ENCODE results near the gene EVI5.

Gene EVI5

DNA sequence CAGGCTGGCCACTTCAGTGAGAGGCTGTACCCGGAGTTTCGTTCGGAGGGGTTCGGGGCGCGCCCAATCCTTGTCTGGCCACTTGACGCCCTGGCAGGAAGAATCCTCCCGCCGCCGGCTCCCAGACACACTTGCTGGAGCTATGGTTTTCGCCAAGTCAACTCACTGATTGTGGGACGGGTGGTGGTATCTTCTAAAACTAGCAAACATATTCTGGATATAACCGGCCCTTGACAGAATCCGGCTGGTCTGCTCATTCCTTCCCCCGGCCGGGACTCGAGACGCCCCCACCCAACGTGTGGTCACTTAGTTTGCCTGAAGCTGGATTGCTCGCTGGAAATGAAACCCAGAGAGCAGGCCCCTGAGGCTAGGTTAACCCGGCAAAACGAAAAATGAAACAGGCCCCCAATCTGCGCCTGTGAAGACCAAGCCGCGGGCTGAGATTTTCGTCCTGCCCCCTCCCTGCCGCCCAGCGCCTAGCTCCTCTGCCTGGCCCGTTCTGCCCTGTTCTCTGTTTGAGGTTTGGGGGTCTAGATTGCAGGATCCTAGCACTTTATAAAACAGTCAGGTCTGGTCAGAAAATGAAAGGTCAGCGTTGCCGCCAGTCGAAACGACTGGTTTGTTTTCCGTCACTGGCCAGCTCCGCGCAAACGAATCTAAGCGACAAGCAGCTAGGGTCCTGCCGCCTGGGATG, 302.8 kb downstream of the EVI5 start:
- no peak for DNase-seq

DNA sequence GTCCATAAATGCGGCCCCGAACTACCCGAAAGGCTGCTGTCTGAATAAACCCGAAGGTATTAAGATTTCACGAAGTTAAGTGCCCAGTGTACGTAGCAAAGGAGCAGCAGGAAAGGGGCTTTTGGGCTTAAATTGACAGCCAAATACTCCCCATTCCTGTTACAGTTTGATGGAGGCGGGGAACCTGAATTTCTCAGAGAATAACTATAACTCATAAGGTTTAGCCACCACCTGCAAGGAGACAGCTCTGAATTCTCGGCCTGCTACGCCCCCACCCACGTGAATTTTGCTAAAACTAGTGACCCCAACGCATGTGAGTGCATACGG, 303.3 kb downstream of the EVI5 start:
- DNase-seq: no peak

DNA sequence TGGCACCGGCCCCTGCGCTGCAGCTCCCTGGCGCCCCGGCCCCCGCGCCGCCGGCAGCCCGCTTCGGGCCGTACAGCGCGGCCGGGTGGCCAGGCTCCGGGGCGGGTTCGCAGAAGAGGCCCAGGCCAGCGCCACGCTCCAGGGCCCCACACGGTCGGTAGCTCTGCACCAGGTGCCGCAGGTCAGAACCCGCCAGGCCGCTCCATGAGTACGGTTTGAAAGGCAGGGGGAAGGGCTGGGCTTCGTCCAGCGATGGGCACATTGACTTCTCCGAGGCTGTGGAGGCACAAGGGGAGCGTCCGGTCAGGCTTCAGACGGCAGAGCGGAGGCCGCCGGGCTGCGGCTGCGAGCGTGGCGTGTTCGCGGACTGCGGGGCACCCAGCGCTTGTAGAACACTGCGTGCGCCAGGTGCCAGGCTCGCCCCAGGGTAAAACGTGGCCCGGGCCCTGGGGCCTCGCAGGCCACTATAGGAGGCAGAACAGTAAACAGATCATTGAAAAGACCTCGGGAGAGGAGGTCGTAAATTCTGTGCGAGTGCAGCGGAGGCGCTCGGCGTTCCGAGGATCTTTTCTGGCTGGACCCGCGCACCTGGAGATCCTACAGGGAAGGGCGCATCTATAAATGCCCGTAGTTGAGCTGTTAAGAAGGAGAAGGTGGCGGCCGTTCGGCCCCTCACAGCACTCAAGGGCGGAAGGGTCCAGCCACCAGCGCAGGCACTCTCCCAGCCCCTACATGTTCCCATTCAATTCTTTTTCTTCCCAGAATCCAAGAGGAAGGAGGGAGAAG, 303.9 kb downstream of the EVI5 start:
- no peak for DNase-seq

DNA sequence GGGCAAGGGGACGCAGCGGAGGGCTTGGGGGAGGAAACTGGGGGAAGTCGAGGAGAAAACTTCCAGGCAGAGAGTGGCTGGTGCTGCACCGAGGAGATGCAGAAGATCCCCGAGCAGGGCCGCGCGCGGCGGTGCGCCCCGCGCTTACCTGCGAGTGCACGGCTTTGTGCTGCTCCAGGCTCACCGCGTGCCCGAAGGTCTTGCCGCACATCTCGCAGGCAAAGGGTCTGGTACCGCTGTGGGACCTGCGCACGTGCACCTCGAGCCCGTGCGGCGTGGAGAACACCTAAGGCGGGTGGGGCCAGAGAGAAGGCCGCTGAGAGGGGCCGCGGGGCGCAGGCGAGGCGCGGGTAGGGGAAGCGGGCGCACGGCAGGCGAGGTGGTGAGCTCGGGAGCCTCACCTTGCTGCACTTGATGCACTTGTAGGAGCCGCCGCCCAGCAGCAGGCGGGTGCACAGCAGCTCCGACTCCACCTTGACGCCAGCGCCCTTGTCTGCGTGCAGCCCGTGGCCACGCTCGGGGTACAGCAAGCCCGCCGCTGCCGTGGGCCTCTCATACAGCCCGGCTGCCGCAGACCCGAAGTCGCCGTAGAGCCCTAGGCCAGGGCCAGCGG, 304.6 kb downstream of the EVI5 start:
- no peak for DNase-seq

DNA sequence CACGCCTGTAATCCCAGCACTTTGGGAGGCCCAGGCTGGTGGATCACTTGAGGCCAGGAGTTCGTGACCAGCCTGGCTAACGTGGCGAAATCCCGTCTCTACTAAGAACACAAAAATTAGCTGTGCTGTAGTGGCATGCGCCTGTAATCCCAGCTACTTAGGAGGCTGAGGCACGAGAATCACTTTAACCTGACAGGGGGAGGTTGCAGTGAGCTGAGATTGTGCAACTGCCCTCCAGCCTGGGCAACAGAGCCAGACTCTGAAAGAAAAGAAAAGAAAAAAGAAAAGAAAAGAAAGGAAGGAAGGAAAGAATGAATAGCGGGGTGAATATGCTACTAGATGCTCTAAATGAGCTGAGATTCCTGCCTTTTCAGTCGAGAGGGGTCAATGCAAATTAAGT, 305.3 kb downstream of the EVI5 start:
- no peak for DNase-seq

DNA sequence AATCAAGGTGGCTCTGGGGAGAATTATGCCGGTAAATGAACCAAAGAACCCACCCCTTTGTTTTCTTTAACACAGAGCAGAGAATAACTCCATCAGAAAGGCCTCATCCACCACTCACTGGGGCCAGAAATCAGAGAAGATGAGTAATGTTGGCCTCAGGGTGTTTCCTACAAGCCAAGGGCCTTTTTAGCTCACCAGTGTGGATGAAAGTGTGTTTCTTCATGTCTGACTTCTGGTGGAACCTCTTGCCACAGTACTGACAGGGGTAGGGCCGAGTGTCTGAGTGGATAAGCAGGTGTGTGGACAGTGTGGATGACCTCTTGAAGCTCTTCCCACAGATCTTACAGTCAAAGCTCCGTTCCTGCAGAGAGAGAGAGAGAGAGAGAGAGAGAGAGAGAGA, 306.5 kb downstream of the EVI5 start:
- no peak for DNase-seq

DNA sequence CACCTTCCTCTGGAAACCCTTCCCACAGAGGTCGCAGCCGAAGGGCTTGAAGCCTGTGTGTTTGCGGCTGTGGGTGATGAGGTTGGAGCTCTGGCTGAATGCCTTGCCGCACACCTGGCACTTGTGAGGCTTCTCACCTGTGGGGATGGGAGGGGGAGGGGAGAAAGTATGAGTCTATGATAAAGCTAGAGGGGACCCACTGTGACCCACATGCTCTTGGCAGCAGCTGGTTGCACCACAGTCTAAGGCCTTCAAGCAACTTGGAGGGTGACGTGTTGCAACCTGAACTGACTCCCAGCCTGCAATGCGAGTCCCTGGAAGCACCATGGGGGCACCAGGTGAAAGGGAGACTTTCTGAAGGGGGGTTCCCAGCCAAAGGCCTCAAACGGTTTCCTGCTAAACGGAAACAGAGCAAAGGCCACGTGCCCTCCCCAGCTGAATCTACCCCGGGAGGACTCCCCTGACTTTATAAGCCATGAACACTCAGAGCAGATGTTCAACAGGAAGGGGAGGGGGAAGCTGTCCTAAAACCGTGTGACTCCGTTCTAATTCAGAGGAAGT, 308.8 kb downstream of the EVI5 start:
- no peak for DNase-seq

DNA sequence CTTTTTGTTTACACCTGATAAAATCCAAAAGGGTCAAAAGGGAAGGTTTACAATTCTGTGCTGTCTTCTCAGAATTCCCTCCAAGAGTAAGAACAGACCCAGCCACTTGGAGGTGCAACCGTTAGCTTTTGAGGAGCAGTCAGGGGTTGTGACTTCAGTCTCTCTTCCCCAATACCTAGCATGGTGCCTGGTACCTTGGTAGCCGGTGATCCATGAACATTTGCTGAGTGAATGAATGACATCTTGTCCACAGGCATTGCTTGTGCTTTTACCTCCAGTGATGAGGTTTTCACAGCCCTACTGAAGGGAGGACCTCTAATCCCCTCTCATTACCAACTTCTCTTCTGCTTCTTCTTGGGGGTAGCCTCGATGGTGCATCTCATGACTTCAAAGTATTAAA, 309.9 kb downstream of the EVI5 start:
- DNase-seq: no peak

DNA sequence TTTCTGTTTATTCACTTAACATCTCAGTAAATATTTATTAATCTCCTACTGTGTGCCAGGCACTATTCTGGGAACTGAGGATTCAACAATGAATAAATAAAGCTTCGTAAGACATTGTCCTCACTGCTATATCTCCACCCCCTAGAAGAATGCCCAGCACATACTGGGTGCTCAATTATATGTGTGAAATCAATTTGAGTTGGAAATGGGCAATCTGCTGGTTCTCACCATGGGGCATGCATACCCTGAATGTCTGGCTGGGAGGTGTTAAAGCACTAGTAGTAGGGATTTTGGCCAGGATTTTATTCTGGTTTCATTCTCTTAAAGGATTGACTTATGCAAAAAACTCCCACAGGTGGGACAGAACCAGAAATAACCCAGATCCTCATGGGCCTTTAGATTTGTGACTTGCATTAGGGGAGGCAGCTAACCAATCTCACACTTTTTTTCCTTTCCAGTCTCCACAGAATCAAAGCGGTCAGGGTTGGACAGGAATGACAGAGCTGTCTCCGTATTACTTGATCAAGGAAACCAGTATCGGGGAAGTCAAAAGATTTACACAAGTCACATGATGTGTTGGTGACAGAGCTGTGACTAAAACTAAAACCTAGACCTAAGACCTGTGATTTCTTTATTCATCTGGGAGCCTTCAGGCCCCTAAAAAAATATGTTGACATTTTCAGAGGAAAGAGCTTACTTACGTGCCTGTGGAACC, 311.0 kb downstream of the EVI5 start:
- DNase-seq: no peak

DNA sequence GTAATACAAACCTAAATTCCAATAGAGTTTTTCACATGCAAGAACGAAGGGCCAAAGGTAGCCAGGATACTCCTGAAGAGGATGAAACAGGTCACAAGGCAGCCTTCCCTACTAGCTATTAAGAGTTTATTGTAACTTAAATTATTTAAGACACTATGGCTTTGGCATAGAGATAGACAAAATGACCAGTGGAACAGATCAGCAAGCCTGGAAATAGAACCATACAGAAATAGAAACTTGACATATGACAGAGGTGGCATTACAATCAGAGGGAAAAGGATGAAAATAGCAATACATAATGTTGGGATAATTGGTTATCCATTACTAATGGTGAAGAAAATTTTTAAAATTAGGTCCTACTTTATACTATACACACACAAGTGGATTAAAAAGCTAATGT, 314.7 kb downstream of the EVI5 start:
- no peak for DNase-seq

DNA sequence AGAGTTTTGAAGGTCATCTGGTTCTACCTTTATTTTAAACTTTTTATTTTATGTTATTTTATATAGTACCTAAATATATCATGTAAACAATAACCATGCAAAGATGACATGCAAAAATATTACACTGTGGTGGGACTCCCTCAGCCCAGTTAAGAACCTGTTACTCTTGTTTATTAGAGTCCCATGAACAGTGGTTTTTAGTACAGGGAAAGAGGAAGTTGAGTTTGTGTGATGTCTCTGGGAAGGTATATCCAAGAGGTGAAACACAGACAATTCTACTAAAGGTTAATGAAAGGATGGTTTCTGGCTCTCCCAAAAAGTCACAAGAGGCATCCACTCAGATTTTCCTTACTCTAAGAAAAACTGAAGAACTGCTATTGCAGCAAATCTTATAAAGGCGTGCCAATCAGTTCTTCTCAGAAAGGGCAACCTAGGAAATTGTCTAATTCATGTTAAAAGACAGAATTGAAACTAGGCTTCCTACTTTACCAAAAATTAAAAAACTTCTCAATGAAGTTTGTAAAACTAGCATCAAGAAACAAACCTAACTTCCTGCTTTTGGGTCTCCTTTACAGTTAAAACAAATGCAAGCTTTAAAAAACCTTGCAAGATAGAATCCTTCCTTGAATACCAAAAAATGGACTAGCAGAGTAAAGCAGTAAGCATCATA, 318.1 kb downstream of the EVI5 start:
- DNase-seq: no peak

DNA sequence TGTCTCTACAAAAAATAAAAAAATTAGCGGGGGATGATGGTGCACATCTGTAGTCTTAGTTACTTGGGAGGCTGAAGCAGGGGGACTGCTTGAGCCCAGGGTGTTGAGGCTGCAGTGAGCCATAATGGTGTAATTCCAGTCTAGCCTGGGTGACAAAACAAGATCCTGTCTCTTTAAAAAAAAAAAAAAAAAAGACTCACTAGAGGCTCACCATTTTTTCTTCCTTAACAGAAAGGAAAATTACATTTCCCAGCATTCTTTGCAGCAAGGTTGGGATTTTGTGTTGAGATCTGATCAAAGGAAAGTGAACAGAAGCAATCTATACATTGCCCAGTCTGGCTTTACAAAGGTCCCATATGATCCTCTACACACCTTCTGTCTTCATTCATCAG, 319.7 kb downstream of the EVI5 start:
- DNase-seq: no peak

DNA sequence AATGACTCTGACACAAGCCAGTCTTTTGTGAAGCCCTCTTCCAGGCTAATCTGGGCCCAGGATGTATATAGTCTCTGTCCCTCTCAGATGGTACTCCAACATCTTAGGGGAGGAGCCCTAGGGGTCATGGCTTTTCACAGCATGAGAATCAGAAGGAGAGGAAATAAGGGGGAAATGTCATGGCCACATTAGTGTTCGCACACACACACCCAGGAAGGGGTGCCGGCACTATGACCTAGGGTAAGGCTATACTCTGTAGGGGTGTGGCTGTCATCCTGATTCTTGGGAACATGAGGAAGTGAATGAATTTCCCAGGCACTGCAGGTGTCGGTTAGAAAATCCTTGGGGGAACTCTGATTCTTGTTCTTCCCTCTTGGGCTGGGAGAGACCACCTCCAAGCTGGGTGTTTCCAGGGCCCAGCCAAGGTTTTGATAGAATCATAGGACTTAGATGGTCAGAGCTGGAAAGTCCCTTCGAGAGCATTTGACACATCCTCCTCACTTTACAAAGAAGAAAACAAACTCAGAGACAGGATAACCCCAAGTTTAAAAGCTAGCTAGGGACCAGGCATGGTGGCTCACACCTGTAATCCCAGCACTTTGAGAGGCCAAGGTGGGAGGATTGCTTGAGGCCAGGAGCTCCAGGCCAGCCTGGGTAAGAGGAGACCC, 320.2 kb downstream of the EVI5 start:
- DNase-seq: no peak

DNA sequence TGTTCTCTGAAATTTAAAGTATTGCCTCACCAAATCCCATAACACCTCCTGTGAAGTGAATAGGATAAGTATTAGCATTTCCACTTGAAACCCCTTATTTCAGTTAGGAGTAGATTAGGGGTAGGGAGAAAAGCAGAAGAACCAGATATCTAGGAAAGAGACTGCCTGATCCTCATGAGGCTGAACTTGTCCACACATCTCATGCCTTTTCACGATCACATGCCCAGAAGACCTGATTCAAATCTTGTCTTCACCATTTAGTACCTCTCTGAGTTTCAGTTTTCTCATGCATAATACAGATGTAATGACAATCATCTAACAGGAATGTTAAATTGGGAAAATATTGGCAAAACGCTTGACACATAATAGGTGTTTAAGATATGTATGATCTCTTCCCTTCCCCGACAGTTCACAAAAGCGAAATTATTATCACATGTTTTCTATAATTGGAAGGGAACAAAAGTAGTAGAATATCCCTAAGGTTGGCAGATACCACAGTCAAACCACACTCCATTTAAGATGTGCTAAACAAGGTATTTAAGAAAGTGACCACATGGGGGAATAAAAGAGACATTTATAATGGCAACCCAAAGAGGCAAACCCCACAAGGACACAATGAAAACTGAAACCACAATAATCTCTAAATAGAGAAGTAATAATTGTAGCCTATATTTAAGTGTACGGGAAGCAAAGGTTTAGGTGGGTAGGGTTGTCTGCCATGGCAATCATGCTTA, 323.4 kb downstream of the EVI5 start:
- no peak for DNase-seq

DNA sequence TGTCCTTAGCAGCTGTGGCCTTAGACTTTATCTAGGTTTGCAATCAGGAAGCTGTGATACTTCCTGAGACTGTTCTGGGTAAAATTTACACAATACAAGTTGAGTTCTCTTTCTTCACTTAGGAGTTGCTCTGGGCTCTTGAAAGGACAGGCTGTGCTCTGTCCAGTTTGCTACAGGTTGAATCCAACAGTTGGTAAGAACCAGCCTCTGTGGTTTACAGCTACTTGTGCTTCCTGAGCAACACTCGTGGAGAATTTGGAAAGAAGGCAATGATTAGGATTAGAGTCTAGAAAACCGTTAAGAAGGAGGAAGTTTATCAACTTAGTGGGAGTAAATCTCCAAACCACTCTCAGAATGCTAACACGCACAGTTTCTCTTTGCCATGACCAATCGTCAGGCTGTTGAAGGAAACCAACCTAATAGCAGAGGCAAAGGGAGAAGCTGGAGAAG, 325.0 kb downstream of the EVI5 start:
- DNase-seq: no peak
